Activated T-helper 1 cell treated with anti-CD3 and anti-CD28 coated beads, Interleukin-12 subunit alpha, Interleukin-12 subunit beta, Interleukin-2, Interleukin-4 antibody, amounts not matched to agents 30 ng/mL and 10 ng/mL and 1 ng/mL, durations not matched to agents 14 hours and 24 hours and 36 hours (primary cell): ENCODE measurements around the gene DISP3. TPM values are rescaled to one million over a fixed set of nuclear protein-coding genes. Genes with fewer than 3 reads are reported as not detected.

Experiments
- DNase-seq: peaks from one replicate; pipeline ENCODE4 v3.0.0; 2021; ENCODE audit warnings: low spot score
- H3K27ac Mint-ChIP-seq: one replicate; pipeline ENCODE4 v1.8.0; 2021; ENCODE audit warnings: mild to moderate bottlenecking, mixed read lengths
- H3K27me3 Mint-ChIP-seq: one replicate; pipeline ENCODE4 v1.8.0; 2022; ENCODE audit warnings: mild to moderate bottlenecking, moderate library complexity, mixed read lengths; ENCODE audit not compliant: insufficient read depth
- H3K36me3 Mint-ChIP-seq: one replicate; pipeline ENCODE4 v1.8.0; 2021; ENCODE audit warnings: low read depth, mixed read lengths
- H3K4me1 Mint-ChIP-seq: one replicate; pipeline ENCODE4 v1.8.0; 2021; ENCODE audit warnings: low read depth, mixed read lengths
- H3K4me3 Mint-ChIP-seq: one replicate; pipeline ENCODE4 v1.8.0; 2021; ENCODE audit warnings: mild to moderate bottlenecking, moderate library complexity, mixed read lengths
- H3K9me3 Mint-ChIP-seq: one replicate; pipeline ENCODE4 v1.8.0; 2021; ENCODE audit warnings: mixed read lengths
- intact Hi-C: fragments of 100-400 bp; cut with micrococcal nuclease; formaldehyde crosslinking; loops from one replicate; pipeline ENCODE4 v1.15.1; 2024
- total RNA-seq: library from RNA; stranded (reverse); gene quantifications from 2 replicates; pipeline ENCODE4 v1.2.3, GENCODE V29; 2022

Gene DISP3
- total RNA-seq, 1 donor from 2014 or later = 0.41 TPM

DNA sequence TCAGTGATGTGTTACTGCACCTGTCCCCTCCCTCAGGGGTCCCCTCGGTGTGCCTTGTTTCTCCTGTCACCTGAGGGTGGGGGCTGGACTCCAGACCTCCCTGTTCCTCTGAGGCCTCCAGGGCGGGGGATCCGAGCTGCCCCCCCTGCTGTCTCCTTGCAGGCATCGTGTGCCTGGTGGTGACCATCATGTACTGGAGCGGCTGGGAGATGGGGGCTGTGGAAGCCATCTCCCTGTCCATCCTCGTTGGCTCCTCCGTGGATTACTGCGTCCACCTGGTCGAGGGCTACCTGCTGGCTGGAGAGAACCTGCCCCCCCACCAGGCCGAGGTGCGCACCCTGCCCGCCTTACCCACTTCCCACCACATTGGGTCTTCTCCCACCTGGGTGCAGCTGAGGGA is 56.4 kb downstream of the DISP3 start:
- Mint-ChIP-seq H3K4me3 (no peak overlapping the region), H3K36me3 (no peaks in the 10 kb centered on the region), H3K27ac (no peak overlapping the region), H3K9me3 (no peaks in the 10 kb centered on the region), H3K4me1 (no peaks in the 10 kb centered on the region), H3K27me3 (no peaks in the 10 kb centered on the region)
- no peak for DNase-seq
- intact Hi-C loops = no loop called here

DNA sequence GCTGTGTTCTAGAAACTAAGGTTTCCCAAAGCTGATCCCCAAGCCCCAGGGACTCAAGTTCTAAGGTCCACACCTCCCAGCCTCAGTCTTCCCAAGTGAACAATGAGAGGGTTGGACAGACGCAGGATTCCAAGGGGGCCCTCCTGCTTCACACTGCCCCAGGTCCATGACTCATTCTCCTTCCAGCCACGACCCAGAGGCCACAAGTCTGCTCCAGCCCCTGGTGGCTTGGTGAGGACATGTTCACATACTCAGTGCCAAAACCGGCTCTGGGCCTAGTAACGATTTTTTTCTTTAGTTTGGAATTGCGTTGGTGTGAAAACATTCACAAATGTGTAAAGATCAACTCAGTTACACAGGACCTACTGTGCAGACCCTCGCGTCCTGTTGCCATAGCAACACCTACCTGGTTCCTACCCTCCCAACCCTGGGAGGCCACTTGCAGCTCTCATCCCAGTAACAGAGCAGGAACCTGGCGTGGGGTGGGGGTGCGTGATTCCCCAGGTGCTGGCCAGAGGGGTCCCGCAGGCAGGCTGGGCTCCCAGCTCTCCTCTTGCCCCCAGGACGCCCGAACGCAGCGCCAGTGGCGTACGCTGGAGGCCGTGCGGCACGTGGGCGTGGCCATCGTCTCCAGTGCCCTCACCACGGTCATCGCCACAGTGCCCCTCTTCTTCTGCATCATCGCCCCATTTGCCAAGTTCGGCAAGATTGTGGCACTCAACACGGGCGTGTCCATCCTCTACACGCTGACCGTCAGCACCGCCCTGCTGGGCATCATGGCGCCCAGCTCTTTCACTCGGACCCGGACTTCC is 57.0 kb downstream of the DISP3 start:
- no peak for DNase-seq
- Mint-ChIP-seq H3K4me3 (no peak overlapping the region), H3K9me3 (no peaks in the 10 kb centered on the region), H3K4me1 (no peaks in the 10 kb centered on the region), H3K27me3 (no peaks in the 10 kb centered on the region), H3K27ac (no peak overlapping the region), H3K36me3 (no peaks in the 10 kb centered on the region)
- intact Hi-C loops = no loop called here

GRCh38 chr1:11536573-11537379 is 57.8 kb downstream of the DISP3 start:
- H3K4me3 Mint-ChIP-seq = no peak overlapping the region
- DNase-seq = no peak
- H3K4me1 Mint-ChIP-seq = no peaks in the 10 kb centered on the region
- no peak overlapping the region for H3K27ac Mint-ChIP-seq
- H3K9me3 Mint-ChIP-seq = no peaks in the 10 kb centered on the region
- intact Hi-C loops = no loop called here
- H3K36me3 Mint-ChIP-seq = no peaks in the 10 kb centered on the region
- H3K27me3 Mint-ChIP-seq = no peaks in the 10 kb centered on the region

DNA sequence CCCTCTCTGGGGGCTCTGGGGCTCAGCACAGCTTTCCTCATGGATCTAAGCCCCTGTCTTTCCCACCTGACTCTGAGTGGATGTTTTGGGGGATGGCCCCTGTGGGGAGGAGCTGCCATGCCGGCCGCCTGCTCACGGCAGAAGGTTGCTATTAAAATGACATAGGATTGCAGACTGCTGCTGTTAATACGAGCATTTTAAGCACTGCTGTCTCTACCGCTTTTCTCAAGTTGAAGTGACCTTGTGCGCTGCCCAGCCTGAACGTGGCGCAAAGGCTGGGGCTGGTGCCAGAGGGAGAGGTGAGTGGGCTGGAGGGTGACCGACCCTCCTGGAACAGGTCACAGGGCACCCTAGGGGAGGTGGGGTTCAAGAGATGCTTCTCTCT is 58.4 kb downstream of the DISP3 start:
- Mint-ChIP-seq H3K9me3 (no peaks in the 10 kb centered on the region), H3K36me3 (no peaks in the 10 kb centered on the region), H3K4me1 (no peaks in the 10 kb centered on the region), H3K27me3 (no peaks in the 10 kb centered on the region), H3K4me3 (no peak overlapping the region), H3K27ac (no peak overlapping the region)
- intact Hi-C loops = no loop called here
- no peak for DNase-seq

- no peaks in the 10 kb centered on the region for H3K36me3 Mint-ChIP-seq
- no peak overlapping the region for H3K4me3 Mint-ChIP-seq
- no peak for DNase-seq
- H3K9me3 Mint-ChIP-seq = no peaks in the 10 kb centered on the region
- H3K27me3 Mint-ChIP-seq = no peaks in the 10 kb centered on the region
- no peaks in the 10 kb centered on the region for H3K4me1 Mint-ChIP-seq
- no peak overlapping the region for H3K27ac Mint-ChIP-seq
- intact Hi-C loops = no loop called here
Observed at GRCh38 chr1:11537854-11538591, 59.1 kb downstream of the DISP3 start.

DNA sequence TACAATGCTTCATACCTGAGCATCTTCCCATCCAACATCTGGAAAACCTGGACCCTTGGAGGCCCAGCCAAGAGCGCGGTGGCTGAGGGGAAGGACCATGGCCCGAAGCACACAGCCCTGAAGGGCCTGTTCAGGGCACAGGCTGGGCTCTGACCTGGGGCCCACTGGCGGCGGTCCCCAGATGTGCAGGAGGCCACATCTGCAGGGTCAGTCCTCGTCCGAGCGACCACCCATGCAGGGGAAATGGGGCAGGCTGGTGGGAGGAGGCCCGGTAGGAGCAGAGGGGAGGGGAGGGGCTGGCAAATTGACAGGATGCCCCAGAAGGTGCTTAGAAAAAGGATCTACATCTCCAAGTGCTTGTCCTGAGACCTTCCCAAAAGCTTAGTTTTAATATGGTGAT is 59.9 kb downstream of the DISP3 start:
- Mint-ChIP-seq H3K4me1 (no peaks in the 10 kb centered on the region), H3K4me3 (no peak overlapping the region), H3K9me3 (no peaks in the 10 kb centered on the region), H3K36me3 (no peaks in the 10 kb centered on the region), H3K27ac (no peak overlapping the region), H3K27me3 (no peaks in the 10 kb centered on the region)
- DNase-seq = no peak
- intact Hi-C loops = no loop called here

GRCh38 chr1:11539850-11540772 is 61.2 kb downstream of the DISP3 start:
- Mint-ChIP-seq H3K9me3 (no peaks in the 10 kb centered on the region), H3K27me3 (no peaks in the 10 kb centered on the region), H3K36me3 (no peaks in the 10 kb centered on the region), H3K27ac (no peak overlapping the region), H3K4me3 (no peak overlapping the region), H3K4me1 (no peaks in the 10 kb centered on the region)
- intact Hi-C loops = no loop called here
- DNase-seq = no peak

- Mint-ChIP-seq H3K27me3 (peaks cover 2% of the 10 kb centered on the region), H3K4me1 (no peaks in the 10 kb centered on the region), H3K4me3 (no peak overlapping the region), H3K36me3 (no peaks in the 10 kb centered on the region), H3K9me3 (no peaks in the 10 kb centered on the region), H3K27ac (no peak overlapping the region)
- intact Hi-C loops = no loop called here
- no peak for DNase-seq
Observed at GRCh38 chr1:11540773-11541160, 61.8 kb downstream of the DISP3 start.

DNA sequence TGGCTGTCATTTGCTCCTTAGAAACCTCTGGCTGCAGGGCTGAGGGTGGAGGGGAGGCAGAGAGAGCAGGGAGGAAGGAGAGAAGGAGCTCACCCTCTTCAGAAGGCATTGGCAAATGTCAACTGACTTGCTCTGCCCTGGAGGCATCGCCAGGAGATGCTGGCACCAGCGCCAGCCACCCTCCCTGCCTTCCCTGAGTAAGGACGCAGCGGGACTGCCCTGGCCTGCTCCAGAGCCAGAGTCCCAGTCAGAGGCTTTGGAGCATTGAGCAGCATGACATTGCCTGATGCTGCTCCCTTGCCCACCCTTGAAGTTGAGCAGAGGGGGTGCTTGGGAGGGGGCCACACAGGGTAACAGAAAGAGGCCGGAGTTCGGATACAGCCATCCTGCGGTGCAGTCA is 62.3 kb downstream of the DISP3 start:
- no peaks in the 10 kb centered on the region for H3K36me3 Mint-ChIP-seq
- no peak overlapping the region for H3K4me3 Mint-ChIP-seq
- no peak for DNase-seq
- no peak overlapping the region for H3K27ac Mint-ChIP-seq
- no peaks in the 10 kb centered on the region for H3K9me3 Mint-ChIP-seq
- peaks cover 2% of the 10 kb centered on the region for H3K27me3 Mint-ChIP-seq
- no peaks in the 10 kb centered on the region for H3K4me1 Mint-ChIP-seq
- intact Hi-C loops = no loop called here

DNA sequence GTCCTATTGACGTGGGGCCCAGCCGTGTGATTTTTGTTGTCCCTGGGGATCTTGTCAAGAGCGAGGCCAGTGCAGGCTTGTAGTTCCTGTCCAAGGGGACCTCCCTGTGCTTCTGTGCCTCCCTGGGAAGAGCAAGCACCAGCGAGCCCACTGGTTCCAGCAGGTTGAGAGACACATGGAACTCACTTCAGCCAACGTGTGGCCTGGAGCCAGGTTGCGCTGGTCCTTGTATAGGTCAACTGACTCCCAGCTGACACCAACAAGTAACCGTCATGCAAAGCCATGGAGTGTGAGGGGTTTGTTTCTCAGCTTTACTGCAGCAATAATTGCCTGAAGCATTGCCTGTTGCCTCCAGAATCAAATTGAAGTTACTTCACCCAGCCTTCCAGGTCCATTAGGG is 63.0 kb downstream of the DISP3 start:
- no peak for DNase-seq
- no peak overlapping the region for H3K27ac Mint-ChIP-seq
- H3K4me3 Mint-ChIP-seq = no peak overlapping the region
- H3K27me3 Mint-ChIP-seq = peaks cover 2% of the 10 kb centered on the region
- H3K9me3 Mint-ChIP-seq = no peaks in the 10 kb centered on the region
- no peaks in the 10 kb centered on the region for H3K36me3 Mint-ChIP-seq
- intact Hi-C loops = no loop called here
- no peaks in the 10 kb centered on the region for H3K4me1 Mint-ChIP-seq

- Mint-ChIP-seq H3K4me1 (no peaks in the 10 kb centered on the region), H3K4me3 (no peak overlapping the region), H3K27ac (no peak overlapping the region), H3K27me3 (peaks cover 6% of the 10 kb centered on the region), H3K9me3 (no peaks in the 10 kb centered on the region), H3K36me3 (no peaks in the 10 kb centered on the region)
- intact Hi-C loops = no loop called here
- no peak for DNase-seq
Observed at GRCh38 chr1:11543392-11543791, 64.4 kb downstream of the DISP3 start.

DNA sequence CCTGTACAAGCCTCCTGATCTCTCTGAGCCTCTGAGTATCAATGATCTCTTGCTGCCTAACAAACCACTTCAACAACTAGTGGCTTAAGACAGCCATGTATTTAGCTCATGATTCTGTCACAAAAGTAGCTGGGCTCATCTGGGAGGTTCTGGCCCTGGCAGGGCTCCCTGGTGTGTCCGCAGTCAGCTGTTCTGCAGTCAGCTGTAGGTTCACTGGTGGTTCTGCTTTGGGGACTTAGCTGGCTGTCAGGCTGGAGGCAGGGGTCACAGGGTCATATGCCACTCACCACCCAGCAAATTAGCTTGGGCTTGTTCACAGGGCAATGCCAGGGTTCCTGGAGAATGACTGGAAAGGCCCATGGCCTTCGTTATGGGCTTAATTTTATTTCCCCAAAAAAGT is 64.8 kb downstream of the DISP3 start:
- Mint-ChIP-seq H3K36me3 (no peaks in the 10 kb centered on the region), H3K27ac (no peak overlapping the region), H3K4me3 (no peak overlapping the region), H3K27me3 (peaks cover 7% of the 10 kb centered on the region), H3K9me3 (no peaks in the 10 kb centered on the region), H3K4me1 (no peaks in the 10 kb centered on the region)
- DNase-seq = no peak
- intact Hi-C loops = no loop called here
